ENCODE data around the gene PAMR1.

DNA sequence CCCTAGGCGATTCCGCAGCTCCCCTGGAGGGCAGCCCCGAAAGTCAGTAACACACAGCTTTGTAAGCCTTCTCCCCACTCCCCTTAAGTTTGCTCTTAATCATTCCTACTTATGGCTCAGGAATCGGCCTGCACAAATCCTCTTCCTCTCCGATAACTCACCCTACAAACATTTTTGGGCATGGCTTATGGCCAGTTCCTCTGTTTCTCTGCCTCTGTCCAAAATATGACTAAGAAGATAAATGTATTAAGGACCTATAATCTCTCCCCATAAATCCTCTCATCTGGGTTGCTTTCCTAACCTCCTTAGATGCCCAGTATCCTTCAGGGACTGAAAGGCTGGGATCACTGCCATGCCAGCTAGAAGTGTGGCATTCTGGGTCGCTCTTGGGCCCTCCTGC is 41.0 kb downstream of the PAMR1 start:
- TF ChIP-seq L3MBTL2 (conservative IDR thresholded peaks at IDR 0.05) (no peak), FOXK2 (IDR thresholded peaks at IDR 0.05) (no peak), SP1 (IDR thresholded peaks at IDR 0.05) (no peak), FOXM1 (IDR thresholded peaks at IDR 0.05; ENCODE audit: borderline replicate concordance) (no peak), FOXA1 (IDR thresholded peaks at IDR 0.05) (no peak), LEF1 (IDR thresholded peaks at IDR 0.05; ENCODE audit: borderline replicate concordance) (no peak), BHLHE40 (IDR thresholded peaks at IDR 0.05; ENCODE audit: borderline replicate concordance) (no peak), ELF4 (IDR thresholded peaks at IDR 0.05) (no peak), ARNT (IDR thresholded peaks at IDR 0.05) (no peak), SUZ12 (IDR thresholded peaks at IDR 0.05) (no peak), NFRKB (IDR thresholded peaks at IDR 0.05) (no peak), HDGF (IDR thresholded peaks at IDR 0.05; ENCODE audit: borderline replicate concordance) (no peak)
- TF ChIP-seq, protein P1, sequence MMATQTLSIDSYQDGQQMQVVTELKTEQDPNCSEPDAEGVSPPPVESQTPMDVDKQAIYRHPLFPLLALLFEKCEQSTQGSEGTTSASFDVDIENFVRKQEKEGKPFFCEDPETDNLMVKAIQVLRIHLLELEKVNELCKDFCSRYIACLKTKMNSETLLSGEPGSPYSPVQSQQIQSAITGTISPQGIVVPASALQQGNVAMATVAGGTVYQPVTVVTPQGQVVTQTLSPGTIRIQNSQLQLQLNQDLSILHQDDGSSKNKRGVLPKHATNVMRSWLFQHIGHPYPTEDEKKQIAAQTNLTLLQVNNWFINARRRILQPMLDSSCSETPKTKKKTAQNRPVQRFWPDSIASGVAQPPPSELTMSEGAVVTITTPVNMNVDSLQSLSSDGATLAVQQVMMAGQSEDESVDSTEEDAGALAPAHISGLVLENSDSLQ (IDR thresholded peaks at IDR 0.05), result no peak

Data from HEK293T (cell line).